K562 (cell line): ENCODE results near the gene ZC3H18.

Experiments
- ATF7 ChIP-seq: fragments of 450-650 bp; IDR thresholded peaks from 2 replicates; pipeline ENCODE4 v1.7.1; 2014; ENCODE audit warnings: mild to moderate bottlenecking, moderate library complexity
- BDP1 ChIP-seq: IDR thresholded peaks from 3 replicates; pipeline ENCODE4 v1.6.1; 2011; ENCODE audit not compliant: insufficient read length, insufficient read depth
- FOSL1 ChIP-seq: fragments of 200-800 bp; sonication (Bioruptor generic); conservative IDR thresholded peaks from 2 replicates; pipeline ENCODE4 v1.6.1; 2016; ENCODE audit warnings: missing genetic modification characterization, missing compliant biosample characterization
- GABPA ChIP-seq: fragments of 200-800 bp; sonication (Bioruptor generic); conservative IDR thresholded peaks from 2 replicates; pipeline ENCODE4 v1.6.1; 2016; ENCODE audit warnings: low read depth, missing genetic modification characterization, missing compliant biosample characterization
- KDM1A ChIP-seq, 2 experiments: fragments of 450-650 bp; IDR thresholded peaks; 2 replicates each; pipeline ENCODE4 v1.6.1; 2016; ENCODE audit warnings: mild to moderate bottlenecking in 2 of 2
- KDM4B ChIP-seq, 2 experiments: fragments of 450-650 bp in 1 of 2; sonication (generic) in 1 of 2; IDR thresholded peaks; 2 replicates each; pipeline ENCODE4 v1.6.1; 2016 to 2017; ENCODE audit warnings: borderline replicate concordance in 2 of 2, antibody characterized with exemption in 1 of 2, low read depth in 1 of 2, mild to moderate bottlenecking in 1 of 2
- POLR2G ChIP-seq: fragments of 200-400 bp; formaldehyde crosslinking; IDR thresholded peaks from 2 replicates; pipeline ENCODE4 v1.6.1; 2017; ENCODE audit warnings: low read depth, mild to moderate bottlenecking, antibody characterized with exemption, low read length, moderate library complexity
- SPI1 ChIP-seq: IDR thresholded peaks from 2 replicates; pipeline ENCODE4 v1.6.1; 2011; ENCODE audit warnings: low read depth, low read length, control low read depth, borderline replicate concordance
- ZNF23 ChIP-seq: fragments of 250-450 bp; sonication (Bioruptor Pico); IDR thresholded peaks from 2 replicates; pipeline ENCODE4 v1.4.0; 2020; ENCODE audit warnings: mild to moderate bottlenecking
- TF ChIP-seq, protein P1 (sequence below): sonication (generic); formaldehyde crosslinking; IDR thresholded peaks from 2 replicates; pipeline ENCODE4 v1.8.0; 2022; ENCODE audit warnings: missing genetic modification reagents, mild to moderate bottlenecking, moderate library complexity, borderline replicate concordance
- TF ChIP-seq, protein P2 (sequence below), 3 experiments: IDR thresholded peaks in 2 of 3; conservative IDR thresholded peaks in 1 of 3; 2 replicates each; pipeline ENCODE4 v1.5.1; 2011 to 2012; ENCODE audit warnings: low read length in 3 of 3, mild to moderate bottlenecking in 3 of 3, control low read depth in 2 of 3, improper control_type of control experiment in 1 of 3, inconsistent platforms in 1 of 3, low read depth in 1 of 3, mixed read lengths in 1 of 3, moderate library complexity in 1 of 3; ENCODE audit not compliant: insufficient read depth in 2 of 3
- TF ChIP-seq, protein P3 (sequence below): sonication (generic); formaldehyde crosslinking; IDR thresholded peaks from 2 replicates; pipeline ENCODE4 v1.8.1; 2023; ENCODE audit warnings: mild to moderate bottlenecking, missing genetic modification reagents

DNA sequence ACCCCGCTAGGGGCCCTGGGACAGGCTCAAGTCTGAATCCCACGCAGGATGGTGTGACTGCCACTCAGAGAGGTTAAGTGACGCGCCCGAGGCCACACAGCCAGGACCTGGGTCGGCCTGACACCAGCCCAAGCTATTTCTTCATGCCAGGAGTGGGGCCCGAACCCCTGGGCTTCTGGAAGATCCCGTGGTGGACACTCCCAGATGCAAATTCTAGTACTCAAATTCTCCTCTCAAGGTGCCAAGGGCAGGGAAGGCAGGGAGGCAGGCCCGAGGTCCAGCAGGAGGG, 73.4 kb downstream of the ZC3H18 start:
- TF ChIP-seq, protein P1, sequence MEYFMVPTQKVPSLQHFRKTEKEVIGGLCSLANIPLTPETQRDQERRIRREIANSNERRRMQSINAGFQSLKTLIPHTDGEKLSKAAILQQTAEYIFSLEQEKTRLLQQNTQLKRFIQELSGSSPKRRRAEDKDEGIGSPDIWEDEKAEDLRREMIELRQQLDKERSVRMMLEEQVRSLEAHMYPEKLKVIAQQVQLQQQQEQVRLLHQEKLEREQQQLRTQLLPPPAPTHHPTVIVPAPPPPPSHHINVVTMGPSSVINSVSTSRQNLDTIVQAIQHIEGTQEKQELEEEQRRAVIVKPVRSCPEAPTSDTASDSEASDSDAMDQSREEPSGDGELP: no peak
- TF ChIP-seq KDM1A (IDR thresholded peaks at IDR 0.05): no peak
- no peak for TF ChIP-seq GABPA
- no peak for TF ChIP-seq SPI1
- TF ChIP-seq, protein P2, sequence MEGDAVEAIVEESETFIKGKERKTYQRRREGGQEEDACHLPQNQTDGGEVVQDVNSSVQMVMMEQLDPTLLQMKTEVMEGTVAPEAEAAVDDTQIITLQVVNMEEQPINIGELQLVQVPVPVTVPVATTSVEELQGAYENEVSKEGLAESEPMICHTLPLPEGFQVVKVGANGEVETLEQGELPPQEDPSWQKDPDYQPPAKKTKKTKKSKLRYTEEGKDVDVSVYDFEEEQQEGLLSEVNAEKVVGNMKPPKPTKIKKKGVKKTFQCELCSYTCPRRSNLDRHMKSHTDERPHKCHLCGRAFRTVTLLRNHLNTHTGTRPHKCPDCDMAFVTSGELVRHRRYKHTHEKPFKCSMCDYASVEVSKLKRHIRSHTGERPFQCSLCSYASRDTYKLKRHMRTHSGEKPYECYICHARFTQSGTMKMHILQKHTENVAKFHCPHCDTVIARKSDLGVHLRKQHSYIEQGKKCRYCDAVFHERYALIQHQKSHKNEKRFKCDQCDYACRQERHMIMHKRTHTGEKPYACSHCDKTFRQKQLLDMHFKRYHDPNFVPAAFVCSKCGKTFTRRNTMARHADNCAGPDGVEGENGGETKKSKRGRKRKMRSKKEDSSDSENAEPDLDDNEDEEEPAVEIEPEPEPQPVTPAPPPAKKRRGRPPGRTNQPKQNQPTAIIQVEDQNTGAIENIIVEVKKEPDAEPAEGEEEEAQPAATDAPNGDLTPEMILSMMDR (IDR thresholded peaks at IDR 0.05 in 2 of 3, conservative IDR thresholded peaks at IDR 0.05 in 1 of 3; ENCODE audit: insufficient read depth in 2 of 3, low read depth in 1 of 3, low read length in 3 of 3): no peak
- TF ChIP-seq ATF7: no peak
- TF ChIP-seq, protein P3, sequence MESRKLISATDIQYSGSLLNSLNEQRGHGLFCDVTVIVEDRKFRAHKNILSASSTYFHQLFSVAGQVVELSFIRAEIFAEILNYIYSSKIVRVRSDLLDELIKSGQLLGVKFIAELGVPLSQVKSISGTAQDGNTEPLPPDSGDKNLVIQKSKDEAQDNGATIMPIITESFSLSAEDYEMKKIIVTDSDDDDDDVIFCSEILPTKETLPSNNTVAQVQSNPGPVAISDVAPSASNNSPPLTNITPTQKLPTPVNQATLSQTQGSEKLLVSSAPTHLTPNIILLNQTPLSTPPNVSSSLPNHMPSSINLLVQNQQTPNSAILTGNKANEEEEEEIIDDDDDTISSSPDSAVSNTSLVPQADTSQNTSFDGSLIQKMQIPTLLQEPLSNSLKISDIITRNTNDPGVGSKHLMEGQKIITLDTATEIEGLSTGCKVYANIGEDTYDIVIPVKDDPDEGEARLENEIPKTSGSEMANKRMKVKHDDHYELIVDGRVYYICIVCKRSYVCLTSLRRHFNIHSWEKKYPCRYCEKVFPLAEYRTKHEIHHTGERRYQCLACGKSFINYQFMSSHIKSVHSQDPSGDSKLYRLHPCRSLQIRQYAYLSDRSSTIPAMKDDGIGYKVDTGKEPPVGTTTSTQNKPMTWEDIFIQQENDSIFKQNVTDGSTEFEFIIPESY (CRISPR knock-in tag): no peak
- no peak for TF ChIP-seq POLR2G
- TF ChIP-seq ZNF23 (CRISPR knock-in tag): no peak
- TF ChIP-seq KDM4B (IDR thresholded peaks at IDR 0.05; ENCODE audit: borderline replicate concordance in 2 of 2, low read depth in 1 of 2): no peak
- TF ChIP-seq BDP1: no peak
- no peak for TF ChIP-seq FOSL1 (tag)
